ENCODE data around the gene MAPKAP1. TPM values are rescaled to one million over a fixed set of nuclear protein-coding genes. Genes with fewer than 3 reads are reported as not detected.

The MAPKAP1 gene
- total RNA-seq, 2 donors from 2014 or later, result 75.3 to 91.6 TPM

- Histone ChIP-seq H3K9ac (ENCODE audit: extremely low read depth, low read length, poor library complexity, severe bottlenecking) (no peak overlapping the region), H3K27ac (ENCODE audit: low read depth, low read length) (no peak overlapping the region), H3K9me3 (ENCODE audit: control insufficient read depth, low read length) (no peaks in the 10 kb centered on the region), H3K27me3 (ENCODE audit: control insufficient read depth, insufficient read depth, low read length, poor library complexity, severe bottlenecking) (no peaks in the 10 kb centered on the region), H3K4me3 (ENCODE audit: low read length) (no peak overlapping the region), H3K36me3 (ENCODE audit: control insufficient read depth, insufficient read depth, low read length) (no peaks in the 10 kb centered on the region), H3K4me1 (ENCODE audit: control insufficient read depth, insufficient read depth, low read length) (no peaks in the 10 kb centered on the region)
- no peaks in the 10 kb centered on the region for H3K9me3 Mint-ChIP-seq
- no peak for TF ChIP-seq CTCF (conservative IDR thresholded peaks at IDR 0.05)
- 93 to 98% methylated on average over 2 to 4 of the region's 5 CpGs for WGBS, 2 experiments (ENCODE audit: insufficient coverage in 1 of 2, insufficient read length in 1 of 2)
- no peak overlapping the region for H3K4me3 Mint-ChIP-seq
- no peak overlapping the region for H3K27ac Mint-ChIP-seq
- H3K4me1 Mint-ChIP-seq, result peaks cover 10% of the 10 kb centered on the region
- no peak for DNase-seq
- no peaks in the 10 kb centered on the region for H3K27me3 Mint-ChIP-seq (ENCODE audit: insufficient read depth)
- H3K36me3 Mint-ChIP-seq (ENCODE audit: low read depth), result peaks cover 6% of the 10 kb centered on the region
These were observed 119.1 kb downstream of the MAPKAP1 start for GRCh38 chr9:125587819-125588460.

DNA sequence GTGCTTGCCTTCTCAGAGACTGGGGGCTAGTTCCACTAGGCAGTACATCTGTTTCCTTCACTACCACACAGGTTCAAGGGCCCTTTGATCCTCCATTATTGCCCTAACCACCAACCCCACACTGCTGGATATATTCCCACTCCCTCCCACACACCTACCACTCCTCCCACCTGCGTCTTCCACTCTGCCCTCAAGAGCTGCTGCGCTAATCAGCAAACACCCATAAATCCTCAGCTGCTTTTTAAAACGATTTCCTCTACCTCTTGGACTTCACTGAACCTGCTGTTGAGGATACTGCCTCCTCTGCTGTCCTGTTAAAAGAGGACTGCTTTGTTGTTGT, 120.9 kb downstream of the MAPKAP1 start:
- H3K9me3 ChIP-seq (ENCODE audit: control insufficient read depth, low read length), result no peaks in the 10 kb centered on the region
- peaks cover 10% of the 10 kb centered on the region for H3K4me1 Mint-ChIP-seq
- H3K4me3 ChIP-seq (ENCODE audit: low read length), result no peak overlapping the region
- H3K27ac Mint-ChIP-seq, result no peak overlapping the region
- H3K27ac ChIP-seq (ENCODE audit: low read depth, low read length), result no peak overlapping the region
- no peaks in the 10 kb centered on the region for H3K4me1 ChIP-seq (ENCODE audit: control insufficient read depth, insufficient read depth, low read length)
- H3K36me3 Mint-ChIP-seq (ENCODE audit: low read depth), result peaks cover 11% of the 10 kb centered on the region
- no peaks in the 10 kb centered on the region for H3K27me3 ChIP-seq (ENCODE audit: control insufficient read depth, insufficient read depth, low read length, poor library complexity, severe bottlenecking)
- no peak overlapping the region for H3K4me3 Mint-ChIP-seq
- H3K9ac ChIP-seq (ENCODE audit: extremely low read depth, low read length, poor library complexity, severe bottlenecking), result no peak overlapping the region
- TF ChIP-seq CTCF (conservative IDR thresholded peaks at IDR 0.05), result no peak
- WGBS, 2 experiments (ENCODE audit: insufficient coverage in 1 of 2, insufficient read length in 1 of 2), result 86 to 94% methylated on average over 3 of the region's 3 CpGs
- DNase-seq, result no peak
- no peaks in the 10 kb centered on the region for H3K9me3 Mint-ChIP-seq
- peaks cover 4% of the 10 kb centered on the region for H3K36me3 ChIP-seq (ENCODE audit: control insufficient read depth, insufficient read depth, low read length)
- H3K27me3 Mint-ChIP-seq (ENCODE audit: insufficient read depth), result no peaks in the 10 kb centered on the region

GRCh38 chr9:125585503-125586171, 121.4 kb downstream of the MAPKAP1 start:
- H3K27ac ChIP-seq (ENCODE audit: low read depth, low read length), result no peak overlapping the region
- H3K9ac ChIP-seq (ENCODE audit: extremely low read depth, low read length, poor library complexity, severe bottlenecking), result no peak overlapping the region
- H3K9me3 Mint-ChIP-seq, result peaks cover 4% of the 10 kb centered on the region
- H3K4me3 ChIP-seq (ENCODE audit: low read length), result no peak overlapping the region
- no peak for DNase-seq
- no peaks in the 10 kb centered on the region for H3K9me3 ChIP-seq (ENCODE audit: control insufficient read depth, low read length)
- peaks cover 10% of the 10 kb centered on the region for H3K4me1 Mint-ChIP-seq
- H3K4me1 ChIP-seq (ENCODE audit: control insufficient read depth, insufficient read depth, low read length), result no peaks in the 10 kb centered on the region
- H3K36me3 Mint-ChIP-seq (ENCODE audit: low read depth), result peaks cover 16% of the 10 kb centered on the region
- WGBS, 2 experiments (ENCODE audit: insufficient coverage in 1 of 2, insufficient read length in 1 of 2), result 83 to 94% methylated on average over 10 to 11 of the region's 11 CpGs
- TF ChIP-seq CTCF (conservative IDR thresholded peaks at IDR 0.05), result no peak
- H3K36me3 ChIP-seq (ENCODE audit: control insufficient read depth, insufficient read depth, low read length), result peaks cover 4% of the 10 kb centered on the region
- no peaks in the 10 kb centered on the region for H3K27me3 ChIP-seq (ENCODE audit: control insufficient read depth, insufficient read depth, low read length, poor library complexity, severe bottlenecking)
- H3K4me3 Mint-ChIP-seq, result no peak overlapping the region
- H3K27me3 Mint-ChIP-seq (ENCODE audit: insufficient read depth), result no peaks in the 10 kb centered on the region
- H3K27ac Mint-ChIP-seq, result peak overlapping the region; percentile 45
